ENCODE results near the gene CELA1. TPM values are rescaled to one million over a fixed set of nuclear protein-coding genes. Genes with fewer than 3 reads are reported as not detected.
"Not testable (repeated sequence)": the region's sequence is repeated elsewhere in the genome, so short reads cannot be mapped to it uniquely, and the experiment has no call there.

Gene CELA1
- total RNA-seq, 1 experiment from 2014 or later = not detected

- no peak for DNase-seq (ENCODE audit: low read depth)
Observed at GRCh38 chr12:51343201-51343600, 3.3 kb downstream of the CELA1 start.

- DNase-seq (ENCODE audit: low read depth) = no peak
Observed at GRCh38 chr12:51342416-51342815, 4.1 kb downstream of the CELA1 start.

- peak; percentile 67 for DNase-seq (ENCODE audit: low read depth)
Observed at GRCh38 chr12:51341251-51342007, 5.0 kb downstream of the CELA1 start.

- DNase-seq (ENCODE audit: low read depth) = no peak
Observed at GRCh38 chr12:51339750-51340149, 6.7 kb downstream of the CELA1 start.

GRCh38 chr12:51337336-51337735 lies 9.1 kb downstream of the CELA1 start:
- not testable (repeated sequence) for DNase-seq (ENCODE audit: low read depth)

- DNase-seq (ENCODE audit: low read depth) = no peak
Observed at GRCh38 chr12:51335931-51336330, 10.5 kb downstream of the CELA1 start.

- DNase-seq (ENCODE audit: low read depth) = no peak
Observed at GRCh38 chr12:51334764-51335163, 11.7 kb downstream of the CELA1 start.

GRCh38 chr12:51333536-51333935 lies 12.9 kb downstream of the CELA1 start:
- DNase-seq (ENCODE audit: low read depth) = no peak

- DNase-seq (ENCODE audit: low read depth) = peak; percentile 23
Observed at GRCh38 chr12:51330186-51330585, 16.3 kb downstream of the CELA1 start.

GRCh38 chr12:51329742-51330141 lies 16.7 kb downstream of the CELA1 start:
- no peak for DNase-seq (ENCODE audit: low read depth)

GRCh38 chr12:51328587-51328986 lies 17.9 kb downstream of the CELA1 start:
- no peak for DNase-seq (ENCODE audit: low read depth)

- DNase-seq (ENCODE audit: low read depth) = peak; percentile 88
Observed at GRCh38 chr12:51326698-51327439, 19.6 kb downstream of the CELA1 start.

GRCh38 chr12:51324953-51325352 lies 21.5 kb downstream of the CELA1 start:
- DNase-seq (ENCODE audit: low read depth) = no peak

GRCh38 chr12:51323966-51324895 lies 22.2 kb downstream of the CELA1 start, which contains the start of gene BIN2:
TSS of gene BIN2 (minus strand) at chr12:51324174. CDS start at chr12:51324102, 72 bp downstream.
- no peak for DNase-seq (ENCODE audit: low read depth)

- no peak for DNase-seq (ENCODE audit: low read depth)
Observed at GRCh38 chr12:51323317-51323960, 23.0 kb downstream of the CELA1 start.

- DNase-seq (ENCODE audit: low read depth) = no peak
Observed at GRCh38 chr12:51322452-51322851, 24.0 kb downstream of the CELA1 start.

GRCh38 chr12:51321882-51322281 lies 24.6 kb downstream of the CELA1 start:
- no peak for DNase-seq (ENCODE audit: low read depth)

GRCh38 chr12:51320695-51321320 lies 25.7 kb downstream of the CELA1 start:
- peak; percentile 49 for DNase-seq (ENCODE audit: low read depth)

- no peak for DNase-seq (ENCODE audit: low read depth)
Observed at GRCh38 chr12:51320311-51320694, 26.2 kb downstream of the CELA1 start.

GRCh38 chr12:51318846-51319599 lies 27.5 kb downstream of the CELA1 start:
- DNase-seq (ENCODE audit: low read depth) = no peak
